HG03025 (cell line): ENCODE results near the gene SET.

Source experiments
- ATAC-seq: cut with Tn5 transposase; IDR thresholded peaks from one replicate; pipeline ENCODE4 v1.9.1; 2021; ENCODE audit warnings: mild to moderate bottlenecking, moderate library complexity; ENCODE audit not compliant: unreplicated experiment, low FRiP score

Gene SET

GRCh38 chr9:128727640-128728248 lies 38.7 kb downstream of the SET start:
- no peak for ATAC-seq

- ATAC-seq = no peak
Measured at GRCh38 chr9:128728298-128728697, 39.3 kb downstream of the SET start.

GRCh38 chr9:128729302-128729701 lies 40.3 kb downstream of the SET start:
- ATAC-seq = no peak

- no peak for ATAC-seq
Measured at GRCh38 chr9:128729766-128730517, 40.9 kb downstream of the SET start.

- ATAC-seq = no peak
Measured at GRCh38 chr9:128731093-128731492, 42.1 kb downstream of the SET start.

- no peak for ATAC-seq
Measured at GRCh38 chr9:128731691-128732090, 42.7 kb downstream of the SET start.

GRCh38 chr9:128732576-128732975 lies 43.6 kb downstream of the SET start:
- ATAC-seq = no peak

- no peak for ATAC-seq
Measured at GRCh38 chr9:128733256-128733655, 44.2 kb downstream of the SET start.

- ATAC-seq = no peak
Measured at GRCh38 chr9:128735373-128735772, 46.4 kb downstream of the SET start.

- ATAC-seq = no peak
Measured at GRCh38 chr9:128742401-128742800, 53.4 kb downstream of the SET start.

GRCh38 chr9:128743421-128743820 lies 54.4 kb downstream of the SET start:
- no peak for ATAC-seq
